PC-3 (cell line): ENCODE measurements around the gene AJM1.

Experiments used
- EZH2 ChIP-seq: fragments of 300-600 bp; sonication (generic); IDR thresholded peaks from one replicate; pipeline ENCODE4 v1.6.1; 2017; ENCODE audit warnings: antibody characterized with exemption, mild to moderate bottlenecking, low read length; ENCODE audit not compliant: unreplicated experiment
- TF ChIP-seq, protein P1 (sequence below): fragments of 300-600 bp; sonication (generic); conservative IDR thresholded peaks from 2 replicates; pipeline ENCODE4 v1.5.1; 2017; ENCODE audit warnings: antibody characterized with exemption, low read depth, mild to moderate bottlenecking, low read length

DNA sequence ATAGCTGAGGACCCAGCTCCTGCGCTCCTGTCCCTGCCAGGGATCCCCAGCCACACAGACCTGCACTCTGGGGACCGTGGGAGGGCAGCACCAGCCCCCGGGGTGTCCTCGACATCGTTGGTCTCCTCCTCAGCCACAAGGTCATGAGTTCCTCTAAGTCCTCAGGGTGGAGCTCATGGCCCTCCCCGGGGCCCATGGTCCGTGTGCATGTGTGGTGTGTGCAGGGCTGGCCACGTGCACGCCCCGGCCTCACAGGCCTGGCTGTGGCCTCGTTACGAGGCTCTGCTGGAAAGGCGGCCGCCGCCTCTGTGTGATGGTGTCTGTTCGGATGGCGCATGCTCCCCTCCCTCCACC lies 16.1 kb upstream of the AJM1 start:
- TF ChIP-seq EZH2 = no peak
- TF ChIP-seq, protein P1, sequence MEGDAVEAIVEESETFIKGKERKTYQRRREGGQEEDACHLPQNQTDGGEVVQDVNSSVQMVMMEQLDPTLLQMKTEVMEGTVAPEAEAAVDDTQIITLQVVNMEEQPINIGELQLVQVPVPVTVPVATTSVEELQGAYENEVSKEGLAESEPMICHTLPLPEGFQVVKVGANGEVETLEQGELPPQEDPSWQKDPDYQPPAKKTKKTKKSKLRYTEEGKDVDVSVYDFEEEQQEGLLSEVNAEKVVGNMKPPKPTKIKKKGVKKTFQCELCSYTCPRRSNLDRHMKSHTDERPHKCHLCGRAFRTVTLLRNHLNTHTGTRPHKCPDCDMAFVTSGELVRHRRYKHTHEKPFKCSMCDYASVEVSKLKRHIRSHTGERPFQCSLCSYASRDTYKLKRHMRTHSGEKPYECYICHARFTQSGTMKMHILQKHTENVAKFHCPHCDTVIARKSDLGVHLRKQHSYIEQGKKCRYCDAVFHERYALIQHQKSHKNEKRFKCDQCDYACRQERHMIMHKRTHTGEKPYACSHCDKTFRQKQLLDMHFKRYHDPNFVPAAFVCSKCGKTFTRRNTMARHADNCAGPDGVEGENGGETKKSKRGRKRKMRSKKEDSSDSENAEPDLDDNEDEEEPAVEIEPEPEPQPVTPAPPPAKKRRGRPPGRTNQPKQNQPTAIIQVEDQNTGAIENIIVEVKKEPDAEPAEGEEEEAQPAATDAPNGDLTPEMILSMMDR = no peak
